Kidney epithelial cell (primary cell): Measurements from ENCODE around the gene LDB3. TPM values are rescaled to one million over a fixed set of nuclear protein-coding genes. Genes with fewer than 3 reads are reported as not detected.

Source experiments
- DNase-seq: peaks from one replicate; pipeline ENCODE4 v3.0.0-alpha.2; 2010; ENCODE audit warnings: low read depth
- H3K27me3 ChIP-seq: 2 replicates; pipeline ENCODE4 v1.6.0; 2011; ENCODE audit warnings: low read length; ENCODE audit not compliant: control insufficient read depth, insufficient read depth
- H3K36me3 ChIP-seq: 2 replicates; pipeline ENCODE4 v1.5.1; 2011; ENCODE audit warnings: low read length; ENCODE audit not compliant: control insufficient read depth, insufficient read depth
- H3K4me3 ChIP-seq: 2 replicates; pipeline ENCODE4 v1.5.1; 2011; ENCODE audit warnings: low read depth, mild to moderate bottlenecking, control low read depth, low read length
- CTCF ChIP-seq: IDR thresholded peaks from 2 replicates; pipeline ENCODE4 v1.5.1; 2011; ENCODE audit warnings: mild to moderate bottlenecking, moderate library complexity, low read length, control low read depth, inconsistent platforms; ENCODE audit not compliant: insufficient read depth, poor library complexity, severe bottlenecking
- total RNA-seq: library from RNA; depleted of rRNA; stranded (reverse); fragments of >200 nt; gene quantifications from 2 replicates; pipeline ENCODE4 v1.2.3, GENCODE V29; 2015

LDB3 gene
- total RNA-seq, 1 donor from 2014 or later, result 0.17 TPM

DNA sequence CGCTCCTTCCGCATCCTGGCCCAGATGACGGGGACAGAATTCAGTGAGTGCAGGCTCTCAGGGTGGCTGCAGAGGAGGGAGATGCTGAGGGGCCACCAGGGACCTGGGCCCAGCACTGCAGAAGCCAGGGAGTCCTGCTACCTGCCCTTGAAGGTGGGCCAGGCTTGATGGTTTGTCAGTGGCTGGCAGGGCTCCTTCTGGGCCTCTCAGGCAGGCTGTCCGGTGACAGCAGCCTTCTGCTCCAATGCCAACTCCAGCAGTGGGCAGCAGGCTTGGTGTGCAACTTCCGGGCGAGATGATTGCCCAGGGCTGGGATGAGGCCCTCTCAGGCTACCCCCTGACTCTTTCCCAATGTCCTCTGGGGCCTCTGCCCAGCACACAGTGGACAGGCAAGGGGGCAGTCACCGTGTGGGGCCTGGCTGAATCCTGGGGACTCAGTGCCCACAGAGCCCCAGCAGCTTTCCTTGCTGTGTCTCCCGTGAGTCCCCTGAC lies 23.8 kb downstream of the LDB3 start:
- Histone ChIP-seq H3K4me3 (no peak overlapping the region), H3K27me3 (peaks cover 9% of the 10 kb centered on the region), H3K36me3 (no peaks in the 10 kb centered on the region)
- TF ChIP-seq CTCF, result no peak
- DNase-seq, result no peak

- TF ChIP-seq CTCF, result no peak
- H3K36me3 ChIP-seq, result no peaks in the 10 kb centered on the region
- no peak overlapping the region for H3K4me3 ChIP-seq
- peaks cover 7% of the 10 kb centered on the region for H3K27me3 ChIP-seq
- DNase-seq, result no peak
These were observed 24.4 kb downstream of the LDB3 start for GRCh38 chr10:86692664-86693063.

DNA sequence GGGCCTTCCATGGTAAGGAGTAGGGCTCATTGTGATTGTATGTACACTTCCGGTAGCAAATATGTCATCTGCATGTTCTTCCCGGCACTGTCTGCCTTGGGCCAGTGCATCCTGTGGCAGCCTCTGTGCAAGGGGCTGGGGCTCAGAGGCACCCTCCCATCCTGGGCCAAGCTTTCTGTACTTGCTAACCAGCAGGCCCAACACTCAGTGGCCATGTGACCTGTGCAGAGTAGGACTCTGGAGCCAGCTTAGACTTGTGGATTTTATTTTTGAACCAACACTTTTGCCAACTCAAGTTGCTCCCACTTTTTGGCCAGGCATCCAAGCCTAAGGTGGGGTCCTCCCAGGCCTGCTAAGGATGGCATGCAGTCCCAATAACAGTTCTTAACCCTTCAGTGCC lies 25.0 kb downstream of the LDB3 start:
- Histone ChIP-seq H3K4me3 (no peak overlapping the region), H3K27me3 (peaks cover 7% of the 10 kb centered on the region), H3K36me3 (no peaks in the 10 kb centered on the region)
- DNase-seq, result no peak
- TF ChIP-seq CTCF, result no peak

DNA sequence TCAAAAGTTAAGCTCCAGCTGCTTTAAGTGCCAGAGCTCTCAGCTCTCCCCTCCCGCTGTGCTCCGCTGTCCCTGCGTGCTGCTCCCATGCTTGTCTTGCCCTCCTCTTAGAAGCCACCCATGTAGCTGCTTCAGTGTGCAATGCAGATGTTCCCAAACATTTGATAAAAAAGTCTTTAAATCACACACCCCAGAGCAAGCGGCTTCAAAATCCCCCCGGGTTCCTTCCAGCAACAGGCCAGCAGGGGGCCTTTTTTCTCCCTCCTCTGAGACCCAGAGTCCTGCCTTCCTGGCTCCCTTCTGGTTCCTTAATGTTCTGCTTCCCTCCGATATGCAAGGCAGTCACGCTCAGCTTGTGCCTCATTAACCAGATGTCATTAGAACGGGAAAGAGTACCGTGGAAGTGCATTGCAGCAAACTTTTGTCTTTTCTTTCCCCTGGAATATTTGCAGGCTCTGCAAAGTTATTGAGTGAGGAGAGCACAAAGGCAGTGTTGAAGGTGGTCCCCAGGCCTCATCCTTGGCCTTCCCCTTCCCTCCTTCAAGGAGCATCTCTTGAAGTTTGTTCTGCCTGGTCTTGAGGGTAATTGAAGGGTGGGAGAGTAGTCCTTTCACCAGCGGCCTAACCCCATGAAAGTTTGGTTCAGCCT lies 25.5 kb downstream of the LDB3 start:
- DNase-seq, result no peak
- Histone ChIP-seq H3K4me3 (no peak overlapping the region), H3K27me3 (peaks cover 7% of the 10 kb centered on the region), H3K36me3 (no peaks in the 10 kb centered on the region)
- peak; percentile 80 for TF ChIP-seq CTCF

GRCh38 chr10:86698207-86698940 lies 30.1 kb downstream of the LDB3 start:
- DNase-seq, result no peak
- peaks cover 7% of the 10 kb centered on the region for H3K27me3 ChIP-seq
- TF ChIP-seq CTCF, result no peak
- no peak overlapping the region for H3K4me3 ChIP-seq
- H3K36me3 ChIP-seq, result no peaks in the 10 kb centered on the region
